ENCODE results near the gene PLXDC2.

PLXDC2 gene

GRCh38 chr10:20100171-20100570 is 283.9 kb downstream of the PLXDC2 start:
- no peak for TF ChIP-seq CTCF (IDR thresholded peaks at IDR 0.05; ENCODE audit: borderline replicate concordance, control extremely low read depth, extremely low read depth, insufficient read depth, missing control alignments)
- in situ Hi-C loops (cut with MboI; ENCODE audit: low sequenced_read_pairs, unreplicated experiment): no loop called here
- DNase-seq (ENCODE audit: low spot score): no peak

- no peak for DNase-seq (ENCODE audit: low spot score)
- no peak for TF ChIP-seq CTCF (IDR thresholded peaks at IDR 0.05; ENCODE audit: borderline replicate concordance, control extremely low read depth, extremely low read depth, insufficient read depth, missing control alignments)
- in situ Hi-C loops (cut with MboI; ENCODE audit: low sequenced_read_pairs, unreplicated experiment): no loop called here
Observed at GRCh38 chr10:20105236-20105635, 289.0 kb downstream of the PLXDC2 start.

- DNase-seq (ENCODE audit: low spot score): no peak
- TF ChIP-seq CTCF (IDR thresholded peaks at IDR 0.05; ENCODE audit: borderline replicate concordance, control extremely low read depth, extremely low read depth, insufficient read depth, missing control alignments): no peak
- in situ Hi-C loops (cut with MboI; ENCODE audit: low sequenced_read_pairs, unreplicated experiment): no loop called here
Observed at GRCh38 chr10:20105931-20106330, 289.7 kb downstream of the PLXDC2 start.

- no peak for DNase-seq (ENCODE audit: low spot score)
- TF ChIP-seq CTCF (IDR thresholded peaks at IDR 0.05; ENCODE audit: borderline replicate concordance, control extremely low read depth, extremely low read depth, insufficient read depth, missing control alignments): no peak
- in situ Hi-C loops (cut with MboI; ENCODE audit: low sequenced_read_pairs, unreplicated experiment): no loop called here
Observed at GRCh38 chr10:20108021-20108420, 291.8 kb downstream of the PLXDC2 start.

GRCh38 chr10:20109613-20110012 is 293.4 kb downstream of the PLXDC2 start:
- TF ChIP-seq CTCF (IDR thresholded peaks at IDR 0.05; ENCODE audit: borderline replicate concordance, control extremely low read depth, extremely low read depth, insufficient read depth, missing control alignments): no peak
- in situ Hi-C loops (cut with MboI; ENCODE audit: low sequenced_read_pairs, unreplicated experiment): no loop called here
- no peak for DNase-seq (ENCODE audit: low spot score)

GRCh38 chr10:20110125-20111100 is 294.2 kb downstream of the PLXDC2 start:
- DNase-seq (ENCODE audit: low spot score): no peak
- in situ Hi-C loops (cut with MboI; ENCODE audit: low sequenced_read_pairs, unreplicated experiment): no loop called here
- TF ChIP-seq CTCF (IDR thresholded peaks at IDR 0.05; ENCODE audit: borderline replicate concordance, control extremely low read depth, extremely low read depth, insufficient read depth, missing control alignments): no peak
